Fibroblast of the aortic adventitia (primary cell): Measurements from ENCODE around the gene PLCE1. TPM values are rescaled to one million over a fixed set of nuclear protein-coding genes. Genes with fewer than 3 reads are reported as not detected.

ENCODE experiments used
- DNase-seq: peaks from one replicate; pipeline ENCODE4 v3.0.0-alpha.2; 2010; ENCODE audit warnings: low read depth
- H3K4me3 ChIP-seq: 2 replicates; pipeline ENCODE4 v1.5.1; 2011; ENCODE audit warnings: low read depth, mild to moderate bottlenecking, control low read depth, low read length, moderate library complexity
- total RNA-seq: library from RNA; depleted of rRNA; stranded (reverse); fragments of >200 nt; gene quantifications from 2 replicates; pipeline ENCODE4 v1.2.3, GENCODE V29; 2012; ENCODE audit warnings: low replicate concordance
- TF ChIP-seq, protein P1 (sequence below): IDR thresholded peaks from 2 replicates; pipeline ENCODE4 v1.5.1; 2011; ENCODE audit warnings: mild to moderate bottlenecking, low read length, control low read depth, inconsistent platforms; ENCODE audit not compliant: insufficient read depth

Gene PLCE1
- total RNA-seq, 1 donor = 8.9 TPM

DNA sequence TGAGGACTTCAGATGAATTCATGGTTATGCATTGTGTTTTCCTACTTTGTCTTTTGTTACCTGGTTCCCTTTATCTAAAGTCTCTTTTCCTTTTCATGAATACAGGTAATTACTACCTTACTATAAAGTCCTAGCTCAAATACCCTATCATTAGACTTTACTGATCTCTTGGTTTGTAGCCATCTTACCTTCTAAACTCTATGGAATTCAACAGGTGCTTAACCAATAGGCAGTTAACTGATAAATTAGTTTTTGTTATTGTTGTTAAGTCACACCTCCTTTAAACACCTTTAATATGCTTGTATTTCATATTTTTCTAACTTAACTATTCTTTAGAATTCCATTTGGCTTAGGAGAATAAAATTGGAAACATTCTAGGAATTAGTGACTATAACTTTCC, 30.7 kb downstream of the PLCE1 start:
- TF ChIP-seq, protein P1, sequence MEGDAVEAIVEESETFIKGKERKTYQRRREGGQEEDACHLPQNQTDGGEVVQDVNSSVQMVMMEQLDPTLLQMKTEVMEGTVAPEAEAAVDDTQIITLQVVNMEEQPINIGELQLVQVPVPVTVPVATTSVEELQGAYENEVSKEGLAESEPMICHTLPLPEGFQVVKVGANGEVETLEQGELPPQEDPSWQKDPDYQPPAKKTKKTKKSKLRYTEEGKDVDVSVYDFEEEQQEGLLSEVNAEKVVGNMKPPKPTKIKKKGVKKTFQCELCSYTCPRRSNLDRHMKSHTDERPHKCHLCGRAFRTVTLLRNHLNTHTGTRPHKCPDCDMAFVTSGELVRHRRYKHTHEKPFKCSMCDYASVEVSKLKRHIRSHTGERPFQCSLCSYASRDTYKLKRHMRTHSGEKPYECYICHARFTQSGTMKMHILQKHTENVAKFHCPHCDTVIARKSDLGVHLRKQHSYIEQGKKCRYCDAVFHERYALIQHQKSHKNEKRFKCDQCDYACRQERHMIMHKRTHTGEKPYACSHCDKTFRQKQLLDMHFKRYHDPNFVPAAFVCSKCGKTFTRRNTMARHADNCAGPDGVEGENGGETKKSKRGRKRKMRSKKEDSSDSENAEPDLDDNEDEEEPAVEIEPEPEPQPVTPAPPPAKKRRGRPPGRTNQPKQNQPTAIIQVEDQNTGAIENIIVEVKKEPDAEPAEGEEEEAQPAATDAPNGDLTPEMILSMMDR = no peak
- no peak overlapping the region for H3K4me3 ChIP-seq
- no peak for DNase-seq

DNA sequence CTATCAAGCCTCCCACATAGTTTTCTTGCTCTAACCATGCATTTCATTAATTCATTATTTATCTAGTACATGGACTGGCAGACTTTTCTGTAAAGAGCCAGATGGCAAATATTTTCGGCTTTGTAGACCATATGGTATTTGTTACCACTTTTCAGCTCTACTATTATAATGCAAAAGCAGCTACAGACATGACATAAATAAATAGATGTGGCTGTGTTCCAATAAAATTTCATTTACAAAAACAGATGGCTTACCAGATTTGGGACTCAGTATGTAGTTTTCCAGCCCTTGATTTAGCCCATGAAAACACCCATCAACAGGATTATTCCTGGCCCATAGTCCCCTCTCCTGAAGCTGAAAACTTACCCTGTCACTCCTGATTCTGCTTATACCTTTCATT, 32.1 kb downstream of the PLCE1 start:
- no peak for DNase-seq
- TF ChIP-seq, protein P1 = no peak

DNA sequence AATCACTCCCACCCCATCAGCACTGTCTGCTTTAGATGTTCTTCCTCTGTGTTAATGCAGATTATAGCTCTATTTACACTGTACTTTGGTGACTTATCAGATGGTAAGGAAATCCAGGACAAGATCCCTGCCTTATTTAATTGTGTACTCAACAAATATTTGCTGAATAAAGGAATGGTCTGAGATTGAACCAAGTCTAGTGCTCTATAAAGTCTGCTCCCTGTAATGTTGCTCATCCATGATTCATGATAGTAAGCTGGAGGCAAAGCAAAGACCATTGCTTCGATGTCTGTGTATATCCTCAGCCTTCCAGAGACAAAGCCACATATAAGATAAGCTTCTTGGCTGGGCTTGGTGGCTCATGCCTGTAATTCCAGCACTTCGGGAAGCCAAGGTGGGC, 33.5 kb downstream of the PLCE1 start:
- TF ChIP-seq, protein P1 = no peak
- H3K4me3 ChIP-seq = no peak overlapping the region
- DNase-seq = peak; percentile 56

More for the DNA sequence above, 32.1 kb downstream of the PLCE1 start:
- H3K4me3 ChIP-seq = no peak overlapping the region

DNA sequence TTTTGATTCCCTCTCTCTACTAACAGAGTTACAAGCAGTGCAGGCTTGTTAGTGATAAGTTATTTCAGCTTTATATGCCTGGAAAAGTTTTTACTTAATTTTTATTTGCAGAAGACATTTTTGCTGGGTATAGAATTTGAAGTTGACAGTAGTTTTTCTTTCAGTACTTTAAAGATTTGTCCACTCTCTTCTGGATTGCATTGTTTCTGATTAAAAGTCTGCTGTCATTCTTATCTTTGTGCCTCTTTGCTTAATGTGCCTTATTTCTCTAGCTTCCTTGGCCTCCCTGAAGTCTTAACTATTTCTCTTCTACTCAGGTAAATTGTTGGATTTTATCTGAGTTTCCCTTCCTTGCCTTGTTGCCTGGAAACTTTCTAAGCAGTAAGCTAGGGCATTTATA, 36.2 kb downstream of the PLCE1 start:
- no peak overlapping the region for H3K4me3 ChIP-seq
- DNase-seq = no peak
- TF ChIP-seq, protein P1 = no peak

DNA sequence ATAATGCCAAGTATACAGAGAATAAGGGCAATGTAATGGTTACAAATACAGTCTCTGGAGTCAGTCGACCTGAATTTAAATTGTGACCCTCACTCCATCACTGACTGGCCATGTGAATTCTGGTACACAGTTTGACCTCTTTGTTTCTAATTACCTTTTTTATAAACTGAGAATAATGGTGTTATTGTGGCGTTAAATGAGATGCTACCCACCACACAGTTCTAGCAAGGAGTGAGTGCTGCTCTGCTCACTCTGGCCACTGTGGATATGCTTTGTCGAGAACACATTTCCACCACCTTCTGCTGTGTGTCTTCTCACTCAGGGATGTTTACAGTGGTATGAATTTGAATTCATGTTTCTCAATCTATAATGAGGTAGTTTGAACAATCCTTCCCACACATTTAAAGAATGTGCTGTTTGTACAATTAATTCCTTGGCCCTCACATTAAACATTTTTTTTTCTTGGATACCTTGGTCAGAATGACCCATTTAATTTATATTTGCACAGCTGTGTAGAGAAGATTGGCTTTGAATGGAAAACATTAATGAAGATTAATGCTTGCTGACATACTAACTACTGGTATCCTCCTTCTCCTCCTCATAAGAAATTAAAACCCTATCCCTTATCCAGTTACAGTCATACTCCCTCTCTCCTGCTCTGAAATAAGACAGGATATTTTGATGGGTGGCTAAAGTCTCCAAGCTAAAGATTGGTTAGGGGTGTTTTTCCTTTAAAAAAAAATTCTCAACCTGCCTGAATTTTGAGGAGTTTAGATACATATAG, 42.4 kb downstream of the PLCE1 start:
- no peak for DNase-seq
- TF ChIP-seq, protein P1 = no peak
- H3K4me3 ChIP-seq = no peak overlapping the region

DNA sequence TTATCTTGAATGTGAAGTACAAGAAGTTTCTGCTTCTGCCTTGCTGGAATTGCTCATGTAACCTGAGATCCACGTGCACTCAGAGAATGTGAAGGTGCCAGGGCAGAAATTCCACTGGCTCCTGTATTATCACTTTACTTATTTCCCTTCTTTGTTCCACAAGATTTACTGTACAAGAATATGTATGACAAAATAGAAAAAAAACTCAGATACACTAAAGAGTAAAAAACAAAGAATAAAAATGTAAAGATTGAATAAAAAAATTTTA, 43.0 kb downstream of the PLCE1 start:
- no peak for DNase-seq
- TF ChIP-seq, protein P1 = no peak
- H3K4me3 ChIP-seq = no peak overlapping the region

DNA sequence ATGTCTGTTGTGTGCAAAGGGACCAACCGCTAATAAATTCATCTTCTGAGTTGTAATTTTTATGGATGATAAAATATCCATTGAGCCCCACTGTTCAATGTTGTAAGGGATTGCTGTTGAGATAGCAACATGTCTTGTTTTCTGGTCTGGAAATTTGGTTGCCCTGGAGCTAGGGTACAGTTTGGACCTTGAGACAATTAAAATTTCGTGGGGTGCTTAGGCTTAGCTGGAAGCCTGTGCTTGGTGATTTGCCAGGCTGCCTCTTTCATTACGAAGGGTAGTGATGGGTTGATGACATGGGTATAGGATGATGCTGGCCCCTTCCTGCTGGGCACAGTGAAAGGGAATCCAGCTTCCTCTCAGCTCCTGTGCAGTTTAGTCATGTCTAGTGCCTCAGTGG, 43.6 kb downstream of the PLCE1 start:
- no peak for DNase-seq
- TF ChIP-seq, protein P1 = no peak
- no peak overlapping the region for H3K4me3 ChIP-seq
